K562 (cell line): Measurements from ENCODE around the gene KIF4B. TPM values are rescaled to one million over a fixed set of nuclear protein-coding genes. Genes with fewer than 3 reads are reported as not detected.

Experiments used
- ATAC-seq: fragments of 200-7000 bp; cut with Tn5 transposase; 3 replicates; pipeline ENCODE4 v1.9.1; 2020; ENCODE audit warnings: moderate library complexity
- BruUV-seq: library from RNA; stranded (reverse); fragments of 400-500 nt; replicated peaks from 2 replicates; lab custom pipeline; 2021; lab: Mats Ljungman, UMichigan
- CTCF ChIA-PET: fragments of 300-600 bp; formaldehyde crosslinking; extraction: SDS; loops from one replicate; lab custom pipeline; 2021; ENCODE audit warnings: low intra/inter-chr PET ratio; lab: Yijun Ruan, JAX
- POLR2A ChIA-PET: fragments of 300-600, 350-650 bp; sonication (Branson Sonifier 250); formaldehyde crosslinking; extraction: SDS; loops from one replicate; lab custom pipeline; 2021; ENCODE audit warnings: antibody characterized with exemption, inconsistent platforms; lab: Yijun Ruan, JAX
- DNase-seq, 4 experiments: peaks; one replicate each; pipeline versions ENCODE4 v3.0.0 to v3.0.0-alpha.2; 2011 to 2018; ENCODE audit warnings: low spot score in 3 of 4, mixed read lengths in 3 of 4; ENCODE audit errors: extremely low read depth in 1 of 4
- FAIRE-seq: peaks from 2 replicates; lab custom pipeline; 2011; peaks lifted over from hg19 to GRCh38; lab: Jason Lieb, UNC
- H2AFZ ChIP-seq: 2 replicates; pipeline ENCODE4 v1.6.0; 2011; ENCODE audit warnings: low read depth, low read length, control low read depth, inconsistent platforms
- H3K27ac ChIP-seq: fragments of 200-600 bp; 3 replicates; pipeline ENCODE4 v1.8.0; 2011; ENCODE audit warnings: low read depth, mild to moderate bottlenecking, control low read depth, inconsistent platforms, low read length, moderate library complexity, mixed read lengths; ENCODE audit errors: extremely low read depth
- H3K27me3 ChIP-seq, 2 experiments: fragments of 300-600 bp in 1 of 2; 2 replicates in 1 of 2; 3 replicates in 1 of 2; pipeline versions ENCODE4 v1.6.0 to v1.8.0; 2011; ENCODE audit warnings: inconsistent platforms in 2 of 2, low read length in 2 of 2, mild to moderate bottlenecking in 1 of 2, mixed read lengths in 1 of 2, moderate library complexity in 1 of 2; ENCODE audit not compliant: control insufficient read depth in 2 of 2, insufficient read depth in 2 of 2
- H3K36me3 ChIP-seq: fragments of 300-600 bp; 3 replicates; pipeline ENCODE4 v1.8.0; 2011; ENCODE audit warnings: mild to moderate bottlenecking, low read length, inconsistent platforms; ENCODE audit not compliant: control insufficient read depth, insufficient read depth
- H3K4me1 ChIP-seq, 2 experiments: fragments of 200-600 bp in 1 of 2; replicated peaks in 1 of 2; 2 replicates in 1 of 2; 3 replicates in 1 of 2; pipeline versions ENCODE4 v1.5.1 to v1.8.0; 2011; ENCODE audit warnings: inconsistent platforms in 2 of 2, low read length in 2 of 2, mild to moderate bottlenecking in 1 of 2, mixed read lengths in 1 of 2, moderate library complexity in 1 of 2; ENCODE audit not compliant: control insufficient read depth in 2 of 2, insufficient read depth in 2 of 2
- H3K4me2 ChIP-seq: 2 replicates; pipeline ENCODE4 v1.6.1; 2011; ENCODE audit warnings: low read length, control low read depth, inconsistent platforms, mixed read lengths; ENCODE audit not compliant: insufficient read depth
- H3K4me3 ChIP-seq: fragments of 200-600 bp; sonication (generic), shearing (Covaris generic); 2 replicates; pipeline ENCODE4 v1.5.1; 2016; ENCODE audit warnings: control low read depth, inconsistent platforms
- H3K79me2 ChIP-seq: fragments of 200-600 bp; 3 replicates; pipeline ENCODE4 v1.8.0; 2011; ENCODE audit warnings: low read length, inconsistent platforms; ENCODE audit not compliant: control insufficient read depth, insufficient read depth
- H3K9ac ChIP-seq, 2 experiments: 2 replicates each; pipeline versions ENCODE4 v1.6.0 to v1.6.1; 2011; ENCODE audit warnings: low read depth in 2 of 2, low read length in 2 of 2, control low read depth in 1 of 2, inconsistent platforms in 1 of 2, mild to moderate bottlenecking in 1 of 2, mixed read lengths in 1 of 2; ENCODE audit not compliant: insufficient read depth in 1 of 2
- H3K9me1 ChIP-seq: one replicate; pipeline ENCODE4 v1.6.0; 2011; ENCODE audit warnings: inconsistent platforms, mild to moderate bottlenecking, low read length, moderate library complexity; ENCODE audit not compliant: control insufficient read depth, insufficient read depth
- H3K9me3 ChIP-seq: replicated peaks from 2 replicates; pipeline ENCODE4 v1.5.1; 2011; ENCODE audit warnings: low read depth, low read length, inconsistent platforms; ENCODE audit not compliant: control insufficient read depth, insufficient read depth
- H4K20me1 ChIP-seq: replicated peaks from 2 replicates; pipeline ENCODE4 v1.6.1; 2011; ENCODE audit warnings: low read length, inconsistent platforms, mixed read lengths; ENCODE audit not compliant: control insufficient read depth, insufficient read depth
- C11orf30 ChIP-seq: fragments of 450-650 bp; IDR thresholded peaks from 2 replicates; pipeline ENCODE4 v1.6.1; 2016; ENCODE audit warnings: low read depth, mild to moderate bottlenecking
- CC2D1A ChIP-seq: fragments of 450-650 bp; IDR thresholded peaks from 2 replicates; pipeline ENCODE4 v1.6.1; 2017; ENCODE audit warnings: mild to moderate bottlenecking
- CCAR2 ChIP-seq: fragments of 200-400 bp; formaldehyde crosslinking; IDR thresholded peaks from 2 replicates; pipeline ENCODE4 v1.6.1; 2017; ENCODE audit warnings: mild to moderate bottlenecking, low read depth, low read length
- EHMT2 ChIP-seq: fragments of 450-650 bp; IDR thresholded peaks from 2 replicates; pipeline ENCODE4 v1.6.1; 2018; ENCODE audit warnings: antibody characterized with exemption
- FOS ChIP-seq: IDR thresholded peaks from 3 replicates; pipeline ENCODE4 v1.6.1; 2011; ENCODE audit not compliant: insufficient read length; ENCODE audit errors: extremely low read depth
- GTF2A2 ChIP-seq: IDR thresholded peaks from 2 replicates; pipeline ENCODE4 v1.6.1; 2016; ENCODE audit warnings: mild to moderate bottlenecking, missing genetic modification characterization, missing compliant biosample characterization
- MCM3 ChIP-seq: fragments of 450-650 bp; IDR thresholded peaks from 2 replicates; pipeline ENCODE4 v1.6.1; 2016
- NCOR1 ChIP-seq: fragments of 450-650 bp; IDR thresholded peaks from 2 replicates; pipeline ENCODE4 v1.6.1; 2016; ENCODE audit warnings: mild to moderate bottlenecking, moderate library complexity
- NFIC ChIP-seq: fragments of 450-650 bp; IDR thresholded peaks from 2 replicates; pipeline ENCODE4 v1.6.1; 2017; ENCODE audit warnings: mild to moderate bottlenecking, inconsistent platforms
- RBM14 ChIP-seq: fragments of 200-400 bp; formaldehyde crosslinking; IDR thresholded peaks from 2 replicates; pipeline ENCODE4 v1.6.1; 2018; ENCODE audit warnings: low read depth, mild to moderate bottlenecking, low read length, moderate library complexity, borderline replicate concordance; ENCODE audit not compliant: insufficient read depth
- SMAD3 ChIP-seq: fragments of 450-650 bp; formaldehyde crosslinking; conservative IDR thresholded peaks from 2 replicates; pipeline ENCODE4 v1.4.0; 2020; ENCODE audit warnings: mild to moderate bottlenecking
- ZEB2 ChIP-seq: fragments of 450-650 bp; IDR thresholded peaks from 2 replicates; pipeline ENCODE4 v1.6.1; 2016
- ZNF431 ChIP-seq: sonication (generic); formaldehyde crosslinking; IDR thresholded peaks from 2 replicates; pipeline ENCODE4 v1.8.0; 2022; ENCODE audit warnings: mild to moderate bottlenecking, missing genetic modification reagents
- ZNF586 ChIP-seq: fragments of 450-650 bp; formaldehyde crosslinking; conservative IDR thresholded peaks from 2 replicates; pipeline ENCODE4 v1.4.0; 2020; ENCODE audit warnings: mild to moderate bottlenecking, moderate library complexity
- WGBS: fragments of 100-300 bp; shearing (Covaris generic); methylation state at CpG from one replicate; pipeline ENCODE4 v1.1.6; 2016; ENCODE audit warnings: low coverage, mixed read lengths; ENCODE audit not compliant: insufficient coverage; ENCODE audit errors: missing lambda C conversion rate; 5-methylcytosine and 5-hydroxymethylcytosine counted together
- in situ Hi-C: fragments of 300-500 bp; cut with MboI; formaldehyde crosslinking; loops from 4 replicates; pipeline ENCODE4 v1.15.0; 2018; ENCODE audit warnings: inconsistent platforms, mixed read lengths
- intact Hi-C: fragments of 100-400 bp; cut with micrococcal nuclease; formaldehyde crosslinking; loops from 2 replicates; pipeline ENCODE4 v1.14.2; 2022
- polyA plus RNA-seq, 8 experiments: library from polyadenylated mRNA; depleted of rRNA in 4 of 8; stranded (reverse) in 5 of 8; unstranded in 3 of 8; fragments of >200 nt; fragmentation: Nextera tagmentation in 2 of 8; fragmentation: Illumina TruSeq in 1 of 8; extraction: Ambion mirVana in 2 of 8; extraction: Trizol in 1 of 8; gene quantifications; 2 replicates each; pipeline versions ENCODE4 v1.2.1 to v1.2.3, GENCODE V29; 2011 to 2014; ENCODE audit warnings: inconsistent platforms in 1 of 8, missing spikeins in 1 of 8
- total RNA-seq, 7 experiments: library from RNA; depleted of rRNA in 6 of 7; stranded (reverse); fragments of >200 nt in 6 of 7; fragmentation: Illumina TruSeq in 2 of 7; extraction: Trizol in 2 of 7; gene quantifications; 2 replicates each; pipeline versions ENCODE4 v1.2.1 to v1.2.3, GENCODE V29; 2011 to 2021; ENCODE audit warnings: low replicate concordance in 1 of 7
- TF ChIP-seq, protein P1 (sequence below): fragments of 250-450 bp; sonication (Bioruptor Pico); IDR thresholded peaks from 2 replicates; pipeline ENCODE4 v1.8.0; 2021; ENCODE audit warnings: borderline replicate concordance, mild to moderate bottlenecking, moderate library complexity; ENCODE audit not compliant: poor library complexity, severe bottlenecking
- TF ChIP-seq, protein P2 (sequence below), 2 experiments: fragments of 450-650 bp in 1 of 2; sonication (generic) in 1 of 2; formaldehyde crosslinking in 1 of 2; IDR thresholded peaks in 1 of 2; conservative IDR thresholded peaks in 1 of 2; 2 replicates each; pipeline versions ENCODE4 v1.6.1 to v1.8.1; 2016 to 2023; ENCODE audit warnings: mild to moderate bottlenecking in 2 of 2, moderate library complexity in 2 of 2, inconsistent platforms in 1 of 2, missing genetic modification reagents in 1 of 2

The KIF4B gene
- total and polyA plus RNA-seq, 9 of the 15 experiments (the other 6 are each of a cell fraction or from before 2014, with no cell fraction given), result 0.01 to 0.09 (median 0.07) TPM; not detected in 2

- peaks cover 7 to 19% of the 10 kb centered on the region in 2 experiments; a peak in 3 of 5 replicates for H3K27me3 ChIP-seq
- intact Hi-C loops, result no loop called here
- H3K36me3 ChIP-seq, result no peaks in the 10 kb centered on the region
- TF ChIP-seq SMAD3, result no peak
- TF ChIP-seq, protein P1, sequence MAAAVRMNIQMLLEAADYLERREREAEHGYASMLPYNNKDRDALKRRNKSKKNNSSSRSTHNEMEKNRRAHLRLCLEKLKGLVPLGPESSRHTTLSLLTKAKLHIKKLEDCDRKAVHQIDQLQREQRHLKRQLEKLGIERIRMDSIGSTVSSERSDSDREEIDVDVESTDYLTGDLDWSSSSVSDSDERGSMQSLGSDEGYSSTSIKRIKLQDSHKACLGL (CRISPR knock-in tag), result no peak
- no peak for TF ChIP-seq CC2D1A
- TF ChIP-seq ZEB2, result no peak
- TF ChIP-seq ZNF586, result no peak
- TF ChIP-seq, protein P2, sequence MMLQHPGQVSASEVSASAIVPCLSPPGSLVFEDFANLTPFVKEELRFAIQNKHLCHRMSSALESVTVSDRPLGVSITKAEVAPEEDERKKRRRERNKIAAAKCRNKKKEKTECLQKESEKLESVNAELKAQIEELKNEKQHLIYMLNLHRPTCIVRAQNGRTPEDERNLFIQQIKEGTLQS (IDR thresholded peaks at IDR 0.05), result no peak
- TF ChIP-seq, protein P2 (CRISPR knock-in tag; conservative IDR thresholded peaks at IDR 0.05), result no peak
- TF ChIP-seq EHMT2, result no peak
- no peak for TF ChIP-seq RBM14
- TF ChIP-seq GTF2A2, result no peak
- TF ChIP-seq MCM3, result no peak
- no peak for TF ChIP-seq NCOR1
- TF ChIP-seq CCAR2, result no peak
- no peak for TF ChIP-seq ZNF431 (CRISPR knock-in tag)
- no peak for TF ChIP-seq NFIC
- TF ChIP-seq FOS, result no peak
- TF ChIP-seq C11orf30, result no peak
- TF ChIP-seq, all 486 proteins: peak for 0
- Histone ChIP-seq H3K4me2 (no peak overlapping the region), H3K4me3 (no peak overlapping the region), H2AFZ (no peak overlapping the region), H3K4me1 (no peaks in the 10 kb centered on the region; a peak in 1 of 5 replicates), H3K9ac (no peak overlapping the region), H3K79me2 (no peaks in the 10 kb centered on the region), H3K9me1 (no peaks in the 10 kb centered on the region), H4K20me1 (no peaks in the 10 kb centered on the region), H3K27ac (no peak overlapping the region), H3K9me3 (no peaks in the 10 kb centered on the region)
- in situ Hi-C loops, result loop anchor here (10.0 kb wide), 1 partner anchor 345 kb away; no protein-coding TSS in a partner anchor
- POLR2A ChIA-PET, result no interaction called here
- no peak for ATAC-seq
- CTCF ChIA-PET, result no interaction called here
- BruUV-seq, result no TSS peak
- no peak for DNase-seq
- WGBS, result 2% methylated on average over 5 of the region's 5 CpGs
- FAIRE-seq, result no peak
Measured at GRCh38 chr5:154999865-155000264, 13.7 kb upstream of the KIF4B start.
